Prostate gland (tissue), 2 donors: ENCODE results near the gene RNF43. TPM values are rescaled to one million over a fixed set of nuclear protein-coding genes. Genes with fewer than 3 reads are reported as not detected.

Experiments
- DNase-seq: peaks from one replicate; pipeline ENCODE4 v3.0.0-alpha.2; 2019; ENCODE audit warnings: low spot score
- H3K27ac ChIP-seq, 2 donors: fragments of 200-600 bp; sonication (generic); 2 replicates each; pipeline ENCODE4 v1.5.1; 2017 to 2019
- H3K27me3 ChIP-seq: fragments of 200-600 bp; sonication (generic); replicated peaks from 2 replicates; pipeline ENCODE4 v1.5.1; 2019; ENCODE audit not compliant: insufficient read depth
- H3K36me3 ChIP-seq, 2 donors: fragments of 200-600 bp; sonication (generic); 1 replicate in 1 of 2; 2 replicates in 1 of 2; pipeline versions ENCODE4 v1.5.1 to v1.8.1; 2017 to 2019
- H3K4me1 ChIP-seq: fragments of 200-600 bp; sonication (generic); replicated peaks from 2 replicates; pipeline ENCODE4 v1.5.1; 2019
- H3K4me3 ChIP-seq, 2 donors: fragments of 200-600 bp; sonication (generic); 2 replicates each; pipeline ENCODE4 v1.5.1; 2017 to 2019
- H3K9me3 ChIP-seq: fragments of 200-600 bp; sonication (generic); 2 replicates; pipeline ENCODE4 v1.5.1; 2017
- POLR2A ChIP-seq: fragments of 450-650 bp; IDR thresholded peaks from one replicate; pipeline ENCODE4 v1.6.1; 2016; ENCODE audit warnings: antibody characterized with exemption, mild to moderate bottlenecking
- POLR2AphosphoS5 ChIP-seq: sonication (generic); formaldehyde crosslinking; IDR thresholded peaks from one replicate; pipeline ENCODE4 v1.6.1; 2017; ENCODE audit warnings: antibody characterized with exemption
- WGBS: methylation state at CpG from one replicate; pipeline ENCODE4 v1.1.5; 2018; 5-methylcytosine and 5-hydroxymethylcytosine counted together
- intact Hi-C: fragments of 100-400 bp; cut with DNase I; formaldehyde crosslinking; loops from one replicate; pipeline ENCODE4 v1.14.2; 2022
- total RNA-seq, 2 donors: library from RNA; depleted of rRNA; stranded (reverse); fragments of >200 nt; gene quantifications; one replicate each; pipeline ENCODE4 v1.1.0, GENCODE V29; 2016
- TF ChIP-seq, protein P1 (sequence below), 4 experiments: fragments of 200-600 bp in 2 of 4; fragments of 450-650 bp in 2 of 4; sonication (generic) in 2 of 4; IDR thresholded peaks; 1 replicate in 3 of 4; 2 replicates in 1 of 4; pipeline ENCODE4 v1.5.1; 2016 to 2019; ENCODE audit warnings: antibody characterized with exemption in 4 of 4, mild to moderate bottlenecking in 2 of 4, moderate library complexity in 2 of 4

Gene RNF43
- total RNA-seq, 2 donors from 2014 or later: 29.3 to 31.9 TPM

- Histone ChIP-seq H3K4me3 (no peak overlapping the region), H3K27ac (peak overlapping the region; percentile 21 to 64)
- no peak for TF ChIP-seq POLR2A
- TF ChIP-seq, protein P1, sequence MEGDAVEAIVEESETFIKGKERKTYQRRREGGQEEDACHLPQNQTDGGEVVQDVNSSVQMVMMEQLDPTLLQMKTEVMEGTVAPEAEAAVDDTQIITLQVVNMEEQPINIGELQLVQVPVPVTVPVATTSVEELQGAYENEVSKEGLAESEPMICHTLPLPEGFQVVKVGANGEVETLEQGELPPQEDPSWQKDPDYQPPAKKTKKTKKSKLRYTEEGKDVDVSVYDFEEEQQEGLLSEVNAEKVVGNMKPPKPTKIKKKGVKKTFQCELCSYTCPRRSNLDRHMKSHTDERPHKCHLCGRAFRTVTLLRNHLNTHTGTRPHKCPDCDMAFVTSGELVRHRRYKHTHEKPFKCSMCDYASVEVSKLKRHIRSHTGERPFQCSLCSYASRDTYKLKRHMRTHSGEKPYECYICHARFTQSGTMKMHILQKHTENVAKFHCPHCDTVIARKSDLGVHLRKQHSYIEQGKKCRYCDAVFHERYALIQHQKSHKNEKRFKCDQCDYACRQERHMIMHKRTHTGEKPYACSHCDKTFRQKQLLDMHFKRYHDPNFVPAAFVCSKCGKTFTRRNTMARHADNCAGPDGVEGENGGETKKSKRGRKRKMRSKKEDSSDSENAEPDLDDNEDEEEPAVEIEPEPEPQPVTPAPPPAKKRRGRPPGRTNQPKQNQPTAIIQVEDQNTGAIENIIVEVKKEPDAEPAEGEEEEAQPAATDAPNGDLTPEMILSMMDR (IDR thresholded peaks at IDR 0.05): no peak
- TF ChIP-seq POLR2AphosphoS5: peak; percentile 43
Observed at GRCh38 chr17:58388302-58389190, 28.8 kb downstream of the RNF43 start.

GRCh38 chr17:58387834-58388233 is 29.5 kb downstream of the RNF43 start:
- peak overlapping the region; percentile 21 to 64 for H3K27ac ChIP-seq
- TF ChIP-seq POLR2AphosphoS5: peak; percentile 25
- TF ChIP-seq, protein P1 (IDR thresholded peaks at IDR 0.05): no peak
- no peak for TF ChIP-seq POLR2A
- intact Hi-C loops: no loop called here
- H3K9me3 ChIP-seq: no peaks in the 10 kb centered on the region
- no peaks in the 10 kb centered on the region for H3K27me3 ChIP-seq
- WGBS: 35% methylated on average over 1 of the region's 1 CpG
- H3K4me1 ChIP-seq: peaks cover 34% of the 10 kb centered on the region
- no peaks in the 10 kb centered on the region for H3K36me3 ChIP-seq
- no peak for DNase-seq
- no peak overlapping the region for H3K4me3 ChIP-seq

More at GRCh38 chr17:58388302-58389190, 28.8 kb downstream of the RNF43 start:
- intact Hi-C loops: no loop called here
- Histone ChIP-seq H3K9me3 (no peaks in the 10 kb centered on the region), H3K4me1 (peaks cover 27% of the 10 kb centered on the region), H3K36me3 (no peaks in the 10 kb centered on the region), H3K27me3 (no peaks in the 10 kb centered on the region)
- WGBS: 33% methylated on average over 3 of the region's 3 CpGs
- no peak for DNase-seq

DNA sequence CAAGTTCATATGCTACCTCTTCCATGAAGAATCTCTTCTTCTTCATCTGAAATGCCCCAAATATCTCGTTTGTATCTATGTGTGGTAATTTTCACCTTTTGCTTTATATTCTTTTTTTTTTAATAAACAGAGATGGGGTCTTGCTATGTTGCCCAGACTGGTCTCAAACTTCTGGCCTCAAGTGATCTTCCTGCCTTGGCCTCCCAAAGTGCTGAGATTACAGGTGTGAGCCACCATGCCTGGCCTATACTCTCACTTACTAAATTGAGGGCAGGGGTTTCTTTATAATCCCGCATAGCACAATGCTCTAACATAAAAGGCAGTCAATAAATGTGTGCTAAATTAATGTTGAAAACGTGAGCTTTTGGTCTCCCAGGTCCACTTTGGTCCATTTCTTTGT is 30.6 kb downstream of the RNF43 start:
- Histone ChIP-seq H3K4me1 (peaks cover 28% of the 10 kb centered on the region), H3K4me3 (no peak overlapping the region), H3K36me3 (no peaks in the 10 kb centered on the region), H3K27ac (no peak overlapping the region), H3K27me3 (no peaks in the 10 kb centered on the region), H3K9me3 (no peaks in the 10 kb centered on the region)
- DNase-seq: no peak
- TF ChIP-seq POLR2AphosphoS5 (no peak), POLR2A (no peak)
- TF ChIP-seq, protein P1 (IDR thresholded peaks at IDR 0.05): no peak
- WGBS: 80% methylated on average over 3 of the region's 3 CpGs
- intact Hi-C loops: no loop called here

GRCh38 chr17:58385359-58385899 is 31.9 kb downstream of the RNF43 start:
- no peak for DNase-seq
- WGBS: 40% methylated on average over 4 of the region's 4 CpGs
- Histone ChIP-seq H3K27ac (no peak overlapping the region), H3K4me3 (no peak overlapping the region), H3K9me3 (no peaks in the 10 kb centered on the region), H3K36me3 (no peaks in the 10 kb centered on the region), H3K27me3 (no peaks in the 10 kb centered on the region), H3K4me1 (peaks cover 40% of the 10 kb centered on the region)
- intact Hi-C loops: no loop called here
- TF ChIP-seq POLR2A (no peak), POLR2AphosphoS5 (no peak)
- TF ChIP-seq, protein P1 (IDR thresholded peaks at IDR 0.05): no peak
